Kidney capillary endothelial cell (primary cell): ENCODE results near the gene DGCR8.
A peak's percentile ranks its signal among the peaks of the same experiment; 100 is the strongest.

ENCODE experiments used
- DNase-seq: peaks from one replicate; pipeline ENCODE4 v3.0.0-alpha.2; 2018; ENCODE audit warnings: low spot score

The DGCR8 gene

GRCh38 chr22:20125201-20126174 lies 45.4 kb downstream of the DGCR8 start:
- DNase-seq = no peak

- no peak for DNase-seq
These were observed 46.4 kb downstream of the DGCR8 start for GRCh38 chr22:20126284-20127029.

GRCh38 chr22:20127318-20127868 lies 47.4 kb downstream of the DGCR8 start:
- no peak for DNase-seq

GRCh38 chr22:20127869-20128618 lies 48.0 kb downstream of the DGCR8 start:
- DNase-seq = no peak

- no peak for DNase-seq
These were observed 48.5 kb downstream of the DGCR8 start for GRCh38 chr22:20128619-20128901.

- peak; percentile 36 for DNase-seq
These were observed 49.1 kb downstream of the DGCR8 start for GRCh38 chr22:20128902-20129746.

- DNase-seq = no peak
These were observed 49.6 kb downstream of the DGCR8 start for GRCh38 chr22:20129747-20130014.

- no peak for DNase-seq
These were observed 50.3 kb downstream of the DGCR8 start for GRCh38 chr22:20130319-20130718.

GRCh38 chr22:20130731-20131596 lies 50.9 kb downstream of the DGCR8 start:
- peak; percentile 55 for DNase-seq

GRCh38 chr22:20131597-20131858 lies 51.5 kb downstream of the DGCR8 start, which contains the start of gene ZDHHC8:
TSS of gene ZDHHC8 (plus strand) at chr22:20131804. CDS start at chr22:20131948, 144 bp downstream.
- DNase-seq = no peak

GRCh38 chr22:20131859-20132685 lies 52.0 kb downstream of the DGCR8 start:
- no peak for DNase-seq

GRCh38 chr22:20132686-20133246 lies 52.7 kb downstream of the DGCR8 start:
- DNase-seq = no peak

- no peak for DNase-seq
These were observed 54.0 kb downstream of the DGCR8 start for GRCh38 chr22:20133930-20134549.

GRCh38 chr22:20135265-20135664 lies 55.2 kb downstream of the DGCR8 start:
- no peak for DNase-seq

- no peak for DNase-seq
These were observed 56.0 kb downstream of the DGCR8 start for GRCh38 chr22:20135806-20136602.

- no peak for DNase-seq
These were observed 56.5 kb downstream of the DGCR8 start for GRCh38 chr22:20136603-20136873.

GRCh38 chr22:20137113-20137512 lies 57.1 kb downstream of the DGCR8 start:
- DNase-seq = no peak

GRCh38 chr22:20137671-20138416 lies 57.8 kb downstream of the DGCR8 start:
- no peak for DNase-seq
